Trophoblast cell (in vitro differentiated cells and primary cell): Measurements from ENCODE around the gene ROBO1.

ENCODE experiments used
- DNase-seq, 2 donors: peaks; one replicate each; pipeline ENCODE4 v3.0.0-alpha.2; 2016
- H2AFZ ChIP-seq: 2 replicates; pipeline ENCODE4 v1.6.1; 2013; ENCODE audit warnings: low read length, moderate library complexity, mild to moderate bottlenecking; ENCODE audit not compliant: insufficient read depth, poor library complexity
- H2AK5ac ChIP-seq: 2 replicates; pipeline ENCODE4 v1.6.1; 2013; ENCODE audit warnings: mild to moderate bottlenecking, low read length
- H2BK120ac ChIP-seq: 2 replicates; pipeline ENCODE4 v1.6.1; 2013; ENCODE audit warnings: low read length, mild to moderate bottlenecking, moderate library complexity; ENCODE audit not compliant: insufficient read depth, poor library complexity
- H2BK12ac ChIP-seq: 2 replicates; pipeline ENCODE4 v1.6.1; 2013; ENCODE audit warnings: mild to moderate bottlenecking, low read length, moderate library complexity
- H2BK5ac ChIP-seq: 2 replicates; pipeline ENCODE4 v1.6.1; 2013; ENCODE audit warnings: low read length, low read depth, moderate library complexity, mild to moderate bottlenecking; ENCODE audit not compliant: poor library complexity
- H3K14ac ChIP-seq: 2 replicates; pipeline ENCODE4 v1.6.1; 2013; ENCODE audit warnings: mild to moderate bottlenecking, low read length
- H3K18ac ChIP-seq: 2 replicates; pipeline ENCODE4 v1.6.1; 2013; ENCODE audit warnings: mild to moderate bottlenecking, low read length
- H3K23ac ChIP-seq: 2 replicates; pipeline ENCODE4 v1.6.1; 2013; ENCODE audit warnings: low read length
- H3K27ac ChIP-seq: 2 replicates; pipeline ENCODE4 v1.5.1; 2013; ENCODE audit warnings: low read depth, mild to moderate bottlenecking, inconsistent platforms, low read length, moderate library complexity
- H3K27me3 ChIP-seq: 2 replicates; pipeline ENCODE4 v1.6.1; 2013; ENCODE audit warnings: inconsistent platforms, mild to moderate bottlenecking, low read length, moderate library complexity; ENCODE audit not compliant: insufficient read depth
- H3K36me3 ChIP-seq, 2 experiments: 1 replicate in 1 of 2; 2 replicates in 1 of 2; pipeline ENCODE4 v1.6.1; 2013; ENCODE audit warnings: low read length in 2 of 2, mild to moderate bottlenecking in 2 of 2, moderate library complexity in 1 of 2; ENCODE audit not compliant: insufficient read depth in 2 of 2, control insufficient read depth in 1 of 2
- H3K4ac ChIP-seq: 2 replicates; pipeline ENCODE4 v1.6.1; 2013; ENCODE audit warnings: low read depth, mild to moderate bottlenecking, low read length, moderate library complexity
- H3K4me1 ChIP-seq, 2 experiments: 1 replicate in 1 of 2; 2 replicates in 1 of 2; pipeline ENCODE4 v1.6.1; 2013; ENCODE audit warnings: low read length in 2 of 2, mild to moderate bottlenecking in 2 of 2, moderate library complexity in 1 of 2; ENCODE audit not compliant: insufficient read depth in 2 of 2, control insufficient read depth in 1 of 2
- H3K4me2 ChIP-seq: 2 replicates; pipeline ENCODE4 v1.6.1; 2013; ENCODE audit warnings: inconsistent platforms, mild to moderate bottlenecking, low read length, moderate library complexity
- H3K4me3 ChIP-seq: 2 replicates; pipeline ENCODE4 v1.5.1; 2013; ENCODE audit warnings: mild to moderate bottlenecking, low read depth, low read length, inconsistent platforms
- H3K79me1 ChIP-seq: one replicate; pipeline ENCODE4 v1.6.1; 2013; ENCODE audit warnings: low read length
- H3K79me2 ChIP-seq: 2 replicates; pipeline ENCODE4 v1.6.1; 2013; ENCODE audit warnings: low read length, mild to moderate bottlenecking; ENCODE audit not compliant: control insufficient read depth, insufficient read depth, poor library complexity
- H3K9ac ChIP-seq: 2 replicates; pipeline ENCODE4 v1.6.1; 2013; ENCODE audit warnings: mild to moderate bottlenecking, low read length
- H3K9me3 ChIP-seq: 2 replicates; pipeline ENCODE4 v1.6.1; 2013; ENCODE audit warnings: low read depth, mild to moderate bottlenecking, control low read depth, inconsistent platforms, low read length; ENCODE audit not compliant: insufficient read depth
- H4K12ac ChIP-seq: 2 replicates; pipeline ENCODE4 v1.6.1; 2013; ENCODE audit warnings: low read depth, mild to moderate bottlenecking, low read length, moderate library complexity
- H4K8ac ChIP-seq: 2 replicates; pipeline ENCODE4 v1.6.1; 2013; ENCODE audit warnings: low read depth, mild to moderate bottlenecking, low read length, moderate library complexity
- H4K91ac ChIP-seq: one replicate; pipeline ENCODE4 v1.6.1; 2013; ENCODE audit warnings: low read depth, mild to moderate bottlenecking, low read length, moderate library complexity
- WGBS: extraction: QIAGEN DNeasy Blood & Tissue Kit; methylation state at CpG from one replicate; pipeline ENCODE4 v1.1.7; 2013; ENCODE audit warnings: missing lambda C conversion rate; ENCODE audit not compliant: insufficient read length, insufficient coverage; ENCODE audit errors: extremely low coverage; 5-methylcytosine and 5-hydroxymethylcytosine counted together

ROBO1 gene

GRCh38 chr3:79264892-79265291, 502.9 kb downstream of the ROBO1 start:
- Histone ChIP-seq H3K4ac (no peak overlapping the region), H4K91ac (no peak overlapping the region), H3K9me3 (no peaks in the 10 kb centered on the region), H2BK120ac (no peak overlapping the region), H3K27me3 (no peaks in the 10 kb centered on the region), H3K18ac (no peak overlapping the region), H3K4me2 (no peak overlapping the region), H2AFZ (no peak overlapping the region), H3K4me3 (no peak overlapping the region), H3K4me1 (no peaks in the 10 kb centered on the region), H3K36me3 (no peaks in the 10 kb centered on the region), H4K12ac (no peak overlapping the region), H3K79me1 (no peaks in the 10 kb centered on the region), H3K79me2 (no peaks in the 10 kb centered on the region), H3K9ac (no peak overlapping the region), H3K14ac (no peak overlapping the region), H3K23ac (no peak overlapping the region), H4K8ac (no peak overlapping the region), H2BK5ac (no peak overlapping the region), H2AK5ac (no peak overlapping the region), H2BK12ac (no peak overlapping the region), H3K27ac (no peak overlapping the region)
- WGBS, result no CpG with 5 or more reads among the region's 2 CpGs
- DNase-seq, result no peak

- no peak overlapping the region for H3K9ac ChIP-seq
- H3K4ac ChIP-seq, result no peak overlapping the region
- H2BK12ac ChIP-seq, result no peak overlapping the region
- no peaks in the 10 kb centered on the region for H3K79me1 ChIP-seq
- H2AK5ac ChIP-seq, result no peak overlapping the region
- no peak overlapping the region for H4K12ac ChIP-seq
- no peaks in the 10 kb centered on the region for H3K79me2 ChIP-seq
- no peak overlapping the region for H2BK5ac ChIP-seq
- no peaks in the 10 kb centered on the region for H3K36me3 ChIP-seq
- DNase-seq, result no peak
- no peaks in the 10 kb centered on the region for H3K4me1 ChIP-seq
- H3K14ac ChIP-seq, result no peak overlapping the region
- no peaks in the 10 kb centered on the region for H3K27me3 ChIP-seq
- H3K4me2 ChIP-seq, result no peak overlapping the region
- H3K27ac ChIP-seq, result no peak overlapping the region
- no peak overlapping the region for H2BK120ac ChIP-seq
- H4K8ac ChIP-seq, result no peak overlapping the region
- H3K18ac ChIP-seq, result no peak overlapping the region
- no peak overlapping the region for H3K4me3 ChIP-seq
- no CpG with 5 or more reads among the region's 1 CpG for WGBS
- H3K23ac ChIP-seq, result no peak overlapping the region
- H4K91ac ChIP-seq, result no peak overlapping the region
- no peak overlapping the region for H2AFZ ChIP-seq
- no peaks in the 10 kb centered on the region for H3K9me3 ChIP-seq
These were observed 504.4 kb downstream of the ROBO1 start for GRCh38 chr3:79263423-79263822.

GRCh38 chr3:79258479-79258878, 509.3 kb downstream of the ROBO1 start:
- H4K91ac ChIP-seq, result no peak overlapping the region
- no peak for DNase-seq
- no peaks in the 10 kb centered on the region for H3K36me3 ChIP-seq
- no peak overlapping the region for H2AFZ ChIP-seq
- no peak overlapping the region for H3K4me2 ChIP-seq
- no peaks in the 10 kb centered on the region for H3K79me1 ChIP-seq
- no peak overlapping the region for H3K4ac ChIP-seq
- no peak overlapping the region for H3K14ac ChIP-seq
- no peaks in the 10 kb centered on the region for H3K79me2 ChIP-seq
- H3K9ac ChIP-seq, result no peak overlapping the region
- H2BK120ac ChIP-seq, result no peak overlapping the region
- no peak overlapping the region for H2AK5ac ChIP-seq
- H3K4me3 ChIP-seq, result no peak overlapping the region
- no peaks in the 10 kb centered on the region for H3K27me3 ChIP-seq
- no peak overlapping the region for H3K27ac ChIP-seq
- H4K8ac ChIP-seq, result no peak overlapping the region
- H2BK12ac ChIP-seq, result no peak overlapping the region
- WGBS, result no CpG with 5 or more reads among the region's 1 CpG
- no peaks in the 10 kb centered on the region for H3K4me1 ChIP-seq
- H3K9me3 ChIP-seq, result no peaks in the 10 kb centered on the region
- H3K23ac ChIP-seq, result no peak overlapping the region
- no peak overlapping the region for H4K12ac ChIP-seq
- no peak overlapping the region for H3K18ac ChIP-seq
- no peak overlapping the region for H2BK5ac ChIP-seq

- no peak overlapping the region for H3K18ac ChIP-seq
- H4K91ac ChIP-seq, result no peak overlapping the region
- no peak overlapping the region for H3K9ac ChIP-seq
- no peak overlapping the region for H3K27ac ChIP-seq
- H3K79me1 ChIP-seq, result no peaks in the 10 kb centered on the region
- H2AFZ ChIP-seq, result no peak overlapping the region
- H3K14ac ChIP-seq, result no peak overlapping the region
- no peak overlapping the region for H4K8ac ChIP-seq
- no peaks in the 10 kb centered on the region for H3K4me1 ChIP-seq
- H3K79me2 ChIP-seq, result no peaks in the 10 kb centered on the region
- H4K12ac ChIP-seq, result no peak overlapping the region
- H3K36me3 ChIP-seq, result no peaks in the 10 kb centered on the region
- H2BK5ac ChIP-seq, result no peak overlapping the region
- H3K4me2 ChIP-seq, result no peak overlapping the region
- H3K27me3 ChIP-seq, result no peaks in the 10 kb centered on the region
- no peak for DNase-seq
- no peak overlapping the region for H3K23ac ChIP-seq
- no CpG with 5 or more reads among the region's 1 CpG for WGBS
- no peak overlapping the region for H3K4me3 ChIP-seq
- H3K9me3 ChIP-seq, result no peaks in the 10 kb centered on the region
- H2AK5ac ChIP-seq, result no peak overlapping the region
- H2BK12ac ChIP-seq, result no peak overlapping the region
- no peak overlapping the region for H3K4ac ChIP-seq
- no peak overlapping the region for H2BK120ac ChIP-seq
These were observed 510.0 kb downstream of the ROBO1 start for GRCh38 chr3:79257791-79258190.
